HG02610 (cell line): ENCODE measurements around the gene TMEM106A.
"Not testable (repeated sequence)": the region's sequence is repeated elsewhere in the genome, so short reads cannot be mapped to it uniquely, and the experiment has no call there.

ENCODE experiments used
- ATAC-seq: cut with Tn5 transposase; IDR thresholded peaks from one replicate; pipeline ENCODE4 v1.9.1; 2021; ENCODE audit warnings: mild to moderate bottlenecking, moderate library complexity; ENCODE audit not compliant: unreplicated experiment

The TMEM106A gene

GRCh38 chr17:43211480-43212402 is at the start of gene TMEM106A:
TSS of gene TMEM106A (plus strand) at chr17:43211875. CDS start at chr17:43213042, 1,167 bp downstream.
- peak; percentile 71 for ATAC-seq

DNA sequence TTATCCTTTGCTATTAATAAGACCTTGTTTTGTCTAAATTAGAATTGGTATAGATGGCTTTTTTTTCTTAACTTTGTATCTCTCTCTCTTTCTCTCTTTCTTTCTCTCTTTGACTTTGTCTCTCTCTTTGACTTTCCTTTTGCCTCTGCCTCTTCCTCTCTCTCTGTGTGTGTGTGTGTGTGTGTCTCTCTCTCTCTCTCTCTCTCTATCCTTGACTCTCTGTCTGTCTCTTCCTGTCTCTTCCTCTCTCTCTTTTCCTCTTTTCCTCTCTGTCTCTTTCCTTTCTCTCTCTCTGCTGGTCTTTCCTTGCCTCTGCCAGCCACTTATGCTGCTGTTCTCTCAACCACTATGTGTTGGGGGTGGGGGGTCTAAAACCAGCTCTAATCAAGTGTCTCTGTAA is 45.7 kb upstream of the TMEM106A start:
- ATAC-seq = not testable (repeated sequence)

DNA sequence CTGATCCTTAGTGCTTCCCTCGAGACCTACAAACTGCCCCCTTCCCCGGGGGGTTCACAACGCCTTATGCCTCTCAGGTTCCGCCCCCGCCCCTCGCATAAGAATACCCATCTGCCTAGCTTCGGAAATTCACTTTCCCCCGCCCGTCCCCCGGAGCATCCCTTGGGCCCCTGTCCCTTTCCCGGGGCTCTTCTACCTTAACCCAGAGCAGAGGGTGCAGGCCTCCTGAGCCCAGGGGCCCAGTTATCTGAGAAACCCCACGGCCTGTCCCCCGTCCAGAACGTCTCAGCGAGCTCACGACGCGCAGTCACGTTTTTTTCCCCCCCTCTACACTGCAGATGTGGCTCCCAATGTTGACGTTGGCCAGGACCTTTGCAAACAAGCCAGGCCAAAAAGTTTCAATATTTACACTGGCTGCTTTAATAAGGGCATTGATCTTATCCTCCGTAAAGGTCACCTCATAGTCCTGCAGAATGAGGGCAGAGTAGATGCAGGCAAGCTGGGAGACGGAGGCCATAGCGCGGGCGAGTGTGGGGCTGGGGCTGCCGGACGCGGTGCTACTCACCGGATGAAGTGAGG is 42.0 kb upstream of the TMEM106A start:
- ATAC-seq = no peak

- peak; percentile 71 for ATAC-seq
These were observed 41.4 kb upstream of the TMEM106A start for GRCh38 chr17:43170140-43170765.

DNA sequence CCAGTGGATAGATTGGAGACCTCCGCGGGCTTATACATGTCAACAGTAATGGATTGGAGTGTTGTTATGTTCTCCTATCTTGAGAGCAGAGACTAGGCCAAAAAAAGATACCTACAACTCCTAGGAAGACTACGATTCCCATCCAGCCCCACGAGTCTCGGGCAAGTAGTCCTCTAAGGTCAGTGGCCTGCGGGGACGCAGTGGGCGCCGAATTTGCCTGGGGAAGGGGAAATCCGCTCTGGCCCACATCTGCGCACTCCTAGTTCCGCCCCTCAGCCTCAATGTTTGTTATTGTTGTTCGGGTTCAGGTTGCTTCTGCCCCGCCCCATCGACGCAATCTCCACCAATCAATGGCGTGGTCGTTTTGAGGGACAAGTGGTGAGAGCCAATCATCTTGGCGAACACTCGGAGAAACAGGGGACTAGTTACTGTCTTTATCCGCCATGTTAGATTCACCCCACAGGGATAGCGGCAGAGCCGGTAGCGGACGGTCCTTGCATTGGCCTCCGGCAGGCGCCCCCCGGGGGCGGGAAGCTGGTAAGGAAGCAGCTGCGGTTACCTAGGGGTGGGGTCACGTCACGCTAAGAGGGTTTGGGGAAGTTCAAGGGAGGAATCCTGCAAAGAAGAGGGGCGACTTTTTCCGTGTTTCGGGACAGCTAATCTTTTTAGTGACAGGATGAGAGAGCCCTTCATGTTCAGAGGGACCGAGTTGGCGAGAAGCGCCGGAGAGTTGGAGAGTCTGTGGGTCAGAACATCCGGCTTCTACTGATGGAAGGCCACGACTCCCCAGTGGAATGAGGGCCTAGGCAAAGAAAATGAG is 40.7 kb upstream of the TMEM106A start, which contains the start of gene NBR1:
Gene NBR1, plus strand, starts transcription at position 449 of the 820 bp plus-strand sequence. CDS start 4,586 bp downstream, outside the sequence.
- ATAC-seq = peak; percentile 79

DNA sequence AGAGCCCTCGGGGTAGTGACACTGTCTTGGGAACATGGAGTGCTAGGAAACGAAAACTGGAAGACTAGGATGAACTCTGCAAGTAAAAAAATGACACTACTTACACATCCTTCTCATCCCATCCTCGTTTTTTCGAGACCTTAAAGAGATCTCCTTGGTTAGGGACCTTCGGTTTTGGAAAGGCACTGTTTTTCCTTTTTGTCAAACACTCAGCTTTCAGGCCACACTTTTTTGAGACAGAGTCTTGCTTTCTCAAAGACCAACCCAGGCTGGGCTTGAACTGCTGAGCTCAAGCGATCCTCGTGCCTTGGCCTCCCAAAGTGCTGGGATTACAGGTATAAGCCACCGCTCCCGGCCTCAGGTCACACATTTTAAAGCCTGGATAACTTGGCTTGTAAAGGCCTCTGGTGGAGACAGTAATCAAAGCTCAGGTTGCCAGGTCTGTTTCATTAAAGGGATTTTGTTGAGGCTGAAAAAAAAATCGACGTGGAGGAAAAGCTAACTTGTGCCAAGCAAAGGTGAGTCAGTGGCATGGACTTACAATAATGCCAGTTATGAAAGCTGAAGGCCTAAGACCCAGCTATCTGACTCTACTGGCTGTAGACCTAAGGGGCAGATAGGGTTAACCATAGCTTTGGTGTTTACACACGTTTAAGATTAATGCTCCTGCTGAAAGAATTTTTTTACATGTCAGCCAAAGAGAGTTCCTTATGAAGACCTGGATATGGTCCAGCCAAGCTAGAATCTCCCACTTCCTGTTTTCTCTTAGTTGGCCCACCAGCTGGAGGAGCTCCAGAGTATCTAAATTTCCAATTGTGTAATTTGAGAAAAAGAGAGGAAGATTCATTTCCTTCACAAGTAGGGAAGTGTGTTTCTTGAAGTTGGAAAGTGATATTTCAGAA is 39.8 kb upstream of the TMEM106A start:
- no peak for ATAC-seq

GRCh38 chr17:43175213-43176118 is 36.2 kb upstream of the TMEM106A start:
- no peak for ATAC-seq

- no peak for ATAC-seq
These were observed 35.5 kb upstream of the TMEM106A start for GRCh38 chr17:43176119-43176570.

DNA sequence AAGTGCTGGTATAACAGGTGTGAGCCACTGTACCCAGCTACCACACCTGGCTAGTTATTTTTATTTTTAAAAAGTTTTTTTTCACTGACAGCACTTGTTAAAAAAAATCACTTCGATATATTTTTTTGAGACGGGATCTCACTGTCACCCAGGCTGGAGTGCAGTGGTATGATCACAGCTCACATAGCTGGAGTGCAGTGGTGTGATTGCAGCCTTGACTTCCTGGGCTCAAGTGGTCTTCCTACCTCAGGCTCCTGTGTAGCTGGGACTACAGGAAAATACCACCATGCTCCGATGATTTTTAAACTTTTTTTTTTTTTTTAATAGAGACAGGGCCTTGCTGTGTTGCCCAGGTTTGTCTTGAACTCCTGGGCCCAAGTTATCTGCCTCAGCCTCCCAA is 27.8 kb upstream of the TMEM106A start:
- ATAC-seq = no peak

DNA sequence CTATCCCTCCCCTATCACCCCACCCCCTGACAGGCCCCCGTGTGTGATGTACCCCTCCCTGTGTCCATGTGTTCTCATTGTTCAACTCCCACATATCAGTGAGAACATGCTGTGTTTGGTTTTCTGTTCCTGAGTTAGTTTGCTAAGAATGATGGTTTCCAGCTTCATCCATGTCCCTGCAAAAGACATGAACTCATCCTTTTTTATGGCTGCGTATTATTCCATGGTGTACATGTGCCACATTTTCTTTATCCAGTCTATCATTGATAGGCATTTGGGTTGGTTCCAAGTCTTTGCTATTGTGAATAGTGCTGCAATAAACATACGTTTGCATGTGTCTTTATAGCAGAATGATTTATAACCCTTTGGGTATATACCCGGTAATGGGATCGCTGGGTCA is 25.0 kb upstream of the TMEM106A start:
- not testable (repeated sequence) for ATAC-seq

DNA sequence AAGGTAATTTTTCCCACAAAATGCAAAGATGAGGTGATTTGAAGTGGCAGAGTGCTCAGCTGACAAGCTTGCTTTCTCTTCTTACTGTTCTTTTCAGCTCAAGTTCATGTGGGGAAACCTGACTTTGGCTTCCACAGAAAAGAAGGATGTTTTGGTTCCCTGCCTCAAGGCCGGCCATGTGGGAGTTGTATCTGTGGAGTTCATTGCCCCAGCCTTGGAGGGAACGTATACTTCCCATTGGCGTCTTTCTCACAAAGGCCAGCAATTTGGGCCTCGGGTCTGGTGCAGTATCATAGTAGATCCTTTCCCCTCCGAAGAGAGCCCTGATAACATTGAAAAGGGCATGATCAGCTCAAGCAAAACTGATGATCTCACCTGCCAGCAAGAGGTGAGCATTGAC is 18.4 kb upstream of the TMEM106A start:
- no peak for ATAC-seq

DNA sequence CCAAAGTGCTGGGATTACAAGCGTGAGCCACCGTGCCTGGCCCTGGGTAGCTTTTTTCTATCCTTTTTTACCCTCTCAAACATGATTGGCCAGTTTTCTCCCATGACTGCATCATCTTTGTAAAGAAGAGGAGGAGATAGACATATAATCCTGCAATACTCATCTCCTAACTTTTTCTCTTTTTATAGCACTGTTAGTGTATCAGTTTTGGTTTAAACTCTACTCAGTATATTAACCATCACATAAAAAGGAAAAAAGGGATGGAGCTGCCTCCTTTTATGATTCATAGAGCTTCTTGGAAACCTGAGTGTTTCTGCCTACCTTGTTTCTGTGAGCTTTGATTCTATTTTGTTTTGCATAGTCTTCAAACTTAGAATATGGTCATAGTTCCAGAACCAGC is 12.0 kb upstream of the TMEM106A start:
- ATAC-seq = no peak

DNA sequence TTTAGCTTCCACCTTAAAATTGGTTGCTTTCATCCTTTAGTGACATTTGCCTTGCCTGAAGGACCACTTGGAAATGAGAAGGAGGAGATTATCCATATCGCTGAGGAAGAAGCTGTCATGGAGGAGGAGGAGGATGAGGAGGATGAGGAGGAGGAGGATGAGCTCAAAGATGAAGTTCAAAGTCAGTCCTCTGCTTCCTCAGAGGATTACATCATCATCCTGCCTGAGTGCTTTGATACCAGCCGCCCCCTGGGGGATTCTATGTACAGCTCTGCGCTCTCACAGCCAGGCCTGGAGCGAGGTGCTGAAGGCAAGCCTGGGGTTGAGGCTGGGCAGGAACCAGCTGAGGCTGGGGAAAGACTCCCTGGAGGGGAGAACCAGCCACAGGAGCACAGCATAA is 11.5 kb upstream of the TMEM106A start:
- no peak for ATAC-seq

DNA sequence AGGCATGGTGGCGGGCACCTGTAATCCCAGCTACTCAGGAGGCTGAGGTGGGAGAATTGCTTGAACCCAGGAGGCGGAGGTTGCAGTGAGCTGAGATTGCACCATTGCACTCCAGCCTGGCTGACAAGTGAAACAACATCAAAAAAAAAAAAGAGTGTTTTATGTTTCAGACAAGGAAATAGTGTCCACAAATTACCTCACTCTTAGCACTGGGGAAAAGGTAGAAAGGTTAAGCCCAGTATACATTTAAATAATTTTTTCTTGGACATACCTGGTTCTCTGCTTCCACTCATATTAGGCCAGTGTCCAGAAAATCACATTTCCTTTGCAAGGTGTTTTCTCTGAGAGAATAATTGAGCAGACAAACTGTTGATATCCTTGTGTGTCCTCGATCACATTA is 8.7 kb upstream of the TMEM106A start:
- ATAC-seq = not testable (repeated sequence)

DNA sequence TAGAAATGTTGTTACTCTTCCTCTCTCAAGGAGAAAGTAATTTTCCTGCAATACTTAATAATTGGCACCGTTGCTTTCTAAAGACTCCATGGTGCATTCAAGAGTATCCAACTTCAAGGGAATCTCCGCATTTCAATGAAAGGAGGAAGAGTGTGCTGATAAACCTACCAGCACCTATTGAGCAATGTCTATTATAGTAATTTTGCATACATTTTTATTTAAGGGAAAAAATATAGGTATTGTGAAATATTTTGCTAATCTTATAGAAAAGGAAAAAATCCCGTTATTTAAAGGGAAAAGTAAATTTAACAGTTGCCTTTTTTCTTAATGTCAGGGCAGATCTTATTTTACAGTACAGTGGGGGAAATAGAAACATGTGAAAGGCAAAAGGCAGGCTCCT is 1.1 kb upstream of the TMEM106A start:
- no peak for ATAC-seq

- no peak for ATAC-seq
These were observed 574 bp upstream of the TMEM106A start for GRCh38 chr17:43211123-43211479.

GRCh38 chr17:43212641-43213490 is 1.2 kb downstream of the TMEM106A start:
- ATAC-seq = peak; percentile 17

DNA sequence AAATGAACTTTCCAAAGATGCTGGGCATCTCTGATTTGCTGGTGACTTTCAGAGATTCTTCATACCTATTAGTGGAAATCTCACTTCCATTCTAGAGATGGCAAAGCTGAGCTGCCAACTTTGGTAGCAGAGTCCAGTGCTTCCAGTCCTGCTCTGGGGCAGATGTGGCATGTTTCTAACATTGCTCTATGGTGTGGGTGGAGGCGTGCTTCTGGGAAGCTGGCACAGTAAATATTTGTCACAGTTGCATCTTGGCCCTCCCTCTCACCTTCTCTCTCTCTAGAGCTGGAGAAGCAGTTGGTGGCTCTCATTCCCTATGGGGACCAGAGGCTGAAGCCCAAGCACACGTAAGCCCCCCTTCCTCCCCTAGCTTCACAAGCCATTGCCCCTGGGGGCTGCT is 1.9 kb downstream of the TMEM106A start:
- ATAC-seq = no peak
